Progenitor cell of endocrine pancreas (in vitro differentiated cells): Measurements from ENCODE around the gene FASN. TPM values are rescaled to one million over a fixed set of nuclear protein-coding genes. Genes with fewer than 3 reads are reported as not detected.
"Not testable (repeated sequence)": the region's sequence is repeated elsewhere in the genome, so short reads cannot be mapped to it uniquely, and the experiment has no call there.

Source experiments
- DNase-seq: peaks from one replicate; pipeline ENCODE4 v3.0.0; 2021; ENCODE audit warnings: low spot score; ENCODE audit not compliant: unreplicated experiment
- H3K27ac Mint-ChIP-seq: 2 replicates; pipeline ENCODE4 v1.8.0; 2021; ENCODE audit warnings: mild to moderate bottlenecking, moderate library complexity, mixed read lengths
- H3K27me3 Mint-ChIP-seq: 2 replicates; pipeline ENCODE4 v1.8.0; 2021; ENCODE audit warnings: mixed read lengths
- H3K36me3 Mint-ChIP-seq: 2 replicates; pipeline ENCODE4 v1.8.0; 2022; ENCODE audit warnings: mixed read lengths; ENCODE audit not compliant: insufficient read depth
- H3K4me1 Mint-ChIP-seq: 2 replicates; pipeline ENCODE4 v1.8.0; 2021; ENCODE audit warnings: low read depth, mixed read lengths
- H3K4me3 Mint-ChIP-seq: 2 replicates; pipeline ENCODE4 v1.8.0; 2021; ENCODE audit warnings: low read depth, mild to moderate bottlenecking, moderate library complexity, mixed read lengths
- H3K9me3 Mint-ChIP-seq: 2 replicates; pipeline ENCODE4 v1.8.0; 2021; ENCODE audit warnings: low read depth, mixed read lengths
- CTCF ChIP-seq: fragments of 200-600 bp; sonication (generic); IDR thresholded peaks from one replicate; pipeline ENCODE4 v1.5.0; 2021; ENCODE audit warnings: antibody characterized with exemption, mild to moderate bottlenecking; ENCODE audit not compliant: unreplicated experiment
- long read RNA-seq: library from polyadenylated mRNA; unstranded; transcript quantifications from one replicate; pipeline ENCODE4 v2.0.0, GENCODE V29; 2020
- total RNA-seq: library from RNA; stranded (reverse); gene quantifications from 2 replicates; pipeline ENCODE4 v1.2.1, GENCODE V29; 2021

The FASN gene
- 303 and 308 TPM in 2 replicates for total RNA-seq
- long read RNA-seq, partial matches to known transcripts, result 1 of 1 reads
- long read RNA-seq, other reads (novel, unspliced or antisense), result 0 of 1 reads

GRCh38 chr17:82098169-82098938 is at the start of gene FASN:
Gene FASN (minus strand): TSS chr17:82098236. CDS start chr17:82096445, 1,791 bp downstream.
- H3K4me3 Mint-ChIP-seq, result peak within 1 kb of the TSS; percentile 72
- H3K27me3 Mint-ChIP-seq, result no peaks in the 10 kb centered on the region
- H3K4me1 Mint-ChIP-seq, result peaks cover 12% of the 10 kb centered on the region
- H3K9me3 Mint-ChIP-seq, result no peaks in the 10 kb centered on the region
- H3K27ac Mint-ChIP-seq, result no peak within 1 kb of the TSS
- peak; percentile 56 for TF ChIP-seq CTCF
- peak; percentile 89 for DNase-seq
- H3K36me3 Mint-ChIP-seq, result peaks cover 2% of the 10 kb centered on the region

GRCh38 chr17:82146663-82147654 is 48.9 kb upstream of the FASN start:
- no peak for DNase-seq
- Mint-ChIP-seq H3K27ac (no peak overlapping the region), H3K4me3 (no peak overlapping the region), H3K36me3 (peaks cover 8% of the 10 kb centered on the region), H3K9me3 (no peaks in the 10 kb centered on the region), H3K27me3 (no peaks in the 10 kb centered on the region), H3K4me1 (peaks cover under 1% of the 10 kb centered on the region)
- no peak for TF ChIP-seq CTCF

GRCh38 chr17:82145550-82146155 is 47.6 kb upstream of the FASN start:
- no peak for DNase-seq
- Mint-ChIP-seq H3K4me3 (no peak overlapping the region), H3K4me1 (peaks cover 5% of the 10 kb centered on the region), H3K9me3 (no peaks in the 10 kb centered on the region), H3K27ac (no peak overlapping the region), H3K36me3 (peaks cover 8% of the 10 kb centered on the region), H3K27me3 (no peaks in the 10 kb centered on the region)
- no peak for TF ChIP-seq CTCF

- no peak for TF ChIP-seq CTCF
- no peak overlapping the region for H3K27ac Mint-ChIP-seq
- DNase-seq, result no peak
- H3K36me3 Mint-ChIP-seq, result peaks cover 5% of the 10 kb centered on the region
- no peaks in the 10 kb centered on the region for H3K9me3 Mint-ChIP-seq
- H3K4me3 Mint-ChIP-seq, result no peak overlapping the region
- H3K4me1 Mint-ChIP-seq, result peaks cover 5% of the 10 kb centered on the region
- no peaks in the 10 kb centered on the region for H3K27me3 Mint-ChIP-seq
Observed at GRCh38 chr17:82143333-82143732, 45.3 kb upstream of the FASN start.

DNA sequence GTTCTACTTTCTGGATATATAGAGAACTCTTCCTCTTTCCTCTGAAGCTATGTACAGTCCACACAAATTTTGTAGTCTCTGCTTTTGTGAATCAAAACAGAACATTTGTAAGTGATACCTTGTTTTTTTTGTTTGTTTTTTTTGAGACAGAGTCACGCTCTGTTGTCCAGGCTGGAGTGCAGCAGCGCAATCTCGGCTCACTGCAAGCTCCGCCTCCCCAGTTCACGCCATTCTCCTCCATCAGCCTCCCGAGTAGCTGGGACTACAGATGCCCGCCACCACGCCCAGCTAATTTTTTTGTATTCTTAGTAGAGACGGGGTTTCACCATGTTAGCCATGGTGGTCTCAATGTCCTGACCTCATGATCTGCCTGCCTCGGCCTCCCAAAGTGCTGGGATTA is 41.9 kb upstream of the FASN start:
- H3K36me3 Mint-ChIP-seq, DNase-seq, H3K9me3 Mint-ChIP-seq, H3K4me3 Mint-ChIP-seq, H3K4me1 Mint-ChIP-seq, H3K27ac Mint-ChIP-seq, H3K27me3 Mint-ChIP-seq: not testable (repeated sequence)
